K562 (cell line): ENCODE results near the gene MIER2. TPM values are rescaled to one million over a fixed set of nuclear protein-coding genes. Genes with fewer than 3 reads are reported as not detected.

Experiments used
- ATAC-seq: fragments of 200-7000 bp; cut with Tn5 transposase; 3 replicates; pipeline ENCODE4 v1.9.1; 2020; ENCODE audit warnings: moderate library complexity
- BruUV-seq: library from RNA; stranded (reverse); fragments of 400-500 nt; replicated peaks from 2 replicates; lab custom pipeline; 2021; lab: Mats Ljungman, UMichigan
- CTCF ChIA-PET: fragments of 300-600 bp; formaldehyde crosslinking; extraction: SDS; loops from one replicate; lab custom pipeline; 2021; ENCODE audit warnings: low intra/inter-chr PET ratio; lab: Yijun Ruan, JAX
- POLR2A ChIA-PET: fragments of 300-600, 350-650 bp; sonication (Branson Sonifier 250); formaldehyde crosslinking; extraction: SDS; loops from one replicate; lab custom pipeline; 2021; ENCODE audit warnings: antibody characterized with exemption, inconsistent platforms; lab: Yijun Ruan, JAX
- DNase-seq, 4 experiments: peaks; one replicate each; pipeline versions ENCODE4 v3.0.0 to v3.0.0-alpha.2; 2011 to 2018; ENCODE audit warnings: low spot score in 3 of 4, mixed read lengths in 3 of 4; ENCODE audit errors: extremely low read depth in 1 of 4
- FAIRE-seq: peaks from 2 replicates; lab custom pipeline; 2011; peaks lifted over from hg19 to GRCh38; lab: Jason Lieb, UNC
- H2AFZ ChIP-seq: 2 replicates; pipeline ENCODE4 v1.6.0; 2011; ENCODE audit warnings: low read depth, low read length, control low read depth, inconsistent platforms
- H3K27ac ChIP-seq: fragments of 200-600 bp; 3 replicates; pipeline ENCODE4 v1.8.0; 2011; ENCODE audit warnings: low read depth, mild to moderate bottlenecking, control low read depth, inconsistent platforms, low read length, moderate library complexity, mixed read lengths; ENCODE audit errors: extremely low read depth
- H3K27me3 ChIP-seq, 2 experiments: fragments of 300-600 bp in 1 of 2; 2 replicates in 1 of 2; 3 replicates in 1 of 2; pipeline versions ENCODE4 v1.6.0 to v1.8.0; 2011; ENCODE audit warnings: inconsistent platforms in 2 of 2, low read length in 2 of 2, mild to moderate bottlenecking in 1 of 2, mixed read lengths in 1 of 2, moderate library complexity in 1 of 2; ENCODE audit not compliant: control insufficient read depth in 2 of 2, insufficient read depth in 2 of 2
- H3K36me3 ChIP-seq: fragments of 300-600 bp; 3 replicates; pipeline ENCODE4 v1.8.0; 2011; ENCODE audit warnings: mild to moderate bottlenecking, low read length, inconsistent platforms; ENCODE audit not compliant: control insufficient read depth, insufficient read depth
- H3K4me1 ChIP-seq, 2 experiments: fragments of 200-600 bp in 1 of 2; replicated peaks in 1 of 2; 2 replicates in 1 of 2; 3 replicates in 1 of 2; pipeline versions ENCODE4 v1.5.1 to v1.8.0; 2011; ENCODE audit warnings: inconsistent platforms in 2 of 2, low read length in 2 of 2, mild to moderate bottlenecking in 1 of 2, mixed read lengths in 1 of 2, moderate library complexity in 1 of 2; ENCODE audit not compliant: control insufficient read depth in 2 of 2, insufficient read depth in 2 of 2
- H3K4me2 ChIP-seq: 2 replicates; pipeline ENCODE4 v1.6.1; 2011; ENCODE audit warnings: low read length, control low read depth, inconsistent platforms, mixed read lengths; ENCODE audit not compliant: insufficient read depth
- H3K4me3 ChIP-seq: fragments of 200-600 bp; sonication (generic), shearing (Covaris generic); 2 replicates; pipeline ENCODE4 v1.5.1; 2016; ENCODE audit warnings: control low read depth, inconsistent platforms
- H3K79me2 ChIP-seq: fragments of 200-600 bp; 3 replicates; pipeline ENCODE4 v1.8.0; 2011; ENCODE audit warnings: low read length, inconsistent platforms; ENCODE audit not compliant: control insufficient read depth, insufficient read depth
- H3K9ac ChIP-seq, 2 experiments: 2 replicates each; pipeline versions ENCODE4 v1.6.0 to v1.6.1; 2011; ENCODE audit warnings: low read depth in 2 of 2, low read length in 2 of 2, control low read depth in 1 of 2, inconsistent platforms in 1 of 2, mild to moderate bottlenecking in 1 of 2, mixed read lengths in 1 of 2; ENCODE audit not compliant: insufficient read depth in 1 of 2
- H3K9me1 ChIP-seq: one replicate; pipeline ENCODE4 v1.6.0; 2011; ENCODE audit warnings: inconsistent platforms, mild to moderate bottlenecking, low read length, moderate library complexity; ENCODE audit not compliant: control insufficient read depth, insufficient read depth
- H3K9me3 ChIP-seq: replicated peaks from 2 replicates; pipeline ENCODE4 v1.5.1; 2011; ENCODE audit warnings: low read depth, low read length, inconsistent platforms; ENCODE audit not compliant: control insufficient read depth, insufficient read depth
- H4K20me1 ChIP-seq: replicated peaks from 2 replicates; pipeline ENCODE4 v1.6.1; 2011; ENCODE audit warnings: low read length, inconsistent platforms, mixed read lengths; ENCODE audit not compliant: control insufficient read depth, insufficient read depth
- CBX3 ChIP-seq, 2 experiments: IDR thresholded peaks; 1 replicate in 1 of 2; 2 replicates in 1 of 2; pipeline ENCODE4 v1.6.1; 2012; ENCODE audit warnings: inconsistent platforms in 2 of 2, low read length in 2 of 2, borderline replicate concordance in 1 of 2, control low read depth in 1 of 2
- CBX5 ChIP-seq: IDR thresholded peaks from 2 replicates; pipeline ENCODE4 v1.6.1; 2014; ENCODE audit warnings: low read depth, borderline replicate concordance
- EHMT2 ChIP-seq: fragments of 450-650 bp; IDR thresholded peaks from 2 replicates; pipeline ENCODE4 v1.6.1; 2018; ENCODE audit warnings: antibody characterized with exemption
- MBD2 ChIP-seq: sonication (generic); IDR thresholded peaks from 2 replicates; pipeline ENCODE4 v1.6.1; 2016; ENCODE audit warnings: low read depth, borderline replicate concordance
- TRIM28 ChIP-seq: fragments of 450-650 bp; IDR thresholded peaks from 2 replicates; pipeline ENCODE4 v1.6.1; 2017
- WGBS: fragments of 100-300 bp; shearing (Covaris generic); methylation state at CpG from one replicate; pipeline ENCODE4 v1.1.6; 2016; ENCODE audit warnings: low coverage, mixed read lengths; ENCODE audit not compliant: insufficient coverage; ENCODE audit errors: missing lambda C conversion rate; 5-methylcytosine and 5-hydroxymethylcytosine counted together
- in situ Hi-C: fragments of 300-500 bp; cut with MboI; formaldehyde crosslinking; loops from 4 replicates; pipeline ENCODE4 v1.15.0; 2018; ENCODE audit warnings: inconsistent platforms, mixed read lengths
- intact Hi-C: fragments of 100-400 bp; cut with micrococcal nuclease; formaldehyde crosslinking; loops from 2 replicates; pipeline ENCODE4 v1.14.2; 2022
- polyA plus RNA-seq, 8 experiments: library from polyadenylated mRNA; depleted of rRNA in 4 of 8; stranded (reverse) in 5 of 8; unstranded in 3 of 8; fragments of >200 nt; fragmentation: Nextera tagmentation in 2 of 8; fragmentation: Illumina TruSeq in 1 of 8; extraction: Ambion mirVana in 2 of 8; extraction: Trizol in 1 of 8; gene quantifications; 2 replicates each; pipeline versions ENCODE4 v1.2.1 to v1.2.3, GENCODE V29; 2011 to 2014; ENCODE audit warnings: inconsistent platforms in 1 of 8, missing spikeins in 1 of 8
- total RNA-seq, 7 experiments: library from RNA; depleted of rRNA in 6 of 7; stranded (reverse); fragments of >200 nt in 6 of 7; fragmentation: Illumina TruSeq in 2 of 7; extraction: Trizol in 2 of 7; gene quantifications; 2 replicates each; pipeline versions ENCODE4 v1.2.1 to v1.2.3, GENCODE V29; 2011 to 2021; ENCODE audit warnings: low replicate concordance in 1 of 7
- TF ChIP-seq, protein P1 (sequence below): fragments of 450-650 bp; IDR thresholded peaks from 2 replicates; pipeline ENCODE4 v1.6.1; 2018; ENCODE audit warnings: mild to moderate bottlenecking, low read depth; ENCODE audit not compliant: partially characterized antibody

MIER2 gene
- total and polyA plus RNA-seq, 9 of the 15 experiments (the other 6 are each of a cell fraction or from before 2014, with no cell fraction given), result 0.46 to 34.7 (median 15.6) TPM

DNA sequence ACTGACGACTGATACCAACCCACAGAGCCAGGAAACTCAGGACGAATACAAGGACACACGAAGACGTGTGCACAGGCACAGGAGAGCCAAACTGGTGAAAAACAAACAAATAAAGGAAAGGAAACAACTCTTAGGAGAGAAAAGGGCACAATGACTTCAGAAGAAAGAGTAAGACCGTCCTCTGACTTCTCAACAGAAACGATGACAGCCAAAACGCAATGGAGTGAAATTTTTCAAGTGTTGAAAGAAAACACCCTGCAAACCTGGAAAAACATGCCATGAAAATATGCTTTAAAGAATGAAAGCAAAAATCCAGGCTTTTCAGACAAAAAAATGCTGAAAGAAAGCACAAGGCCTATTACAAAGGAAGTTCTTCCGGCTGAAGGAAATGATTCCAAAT, 28.8 kb downstream of the MIER2 start:
- Histone ChIP-seq H4K20me1 (no peaks in the 10 kb centered on the region), H2AFZ (no peak overlapping the region), H3K9me3 (peaks cover 9% of the 10 kb centered on the region), H3K4me2 (no peak overlapping the region), H3K9me1 (peaks cover 1% of the 10 kb centered on the region)
- POLR2A ChIA-PET, result no interaction called here
- no peak for FAIRE-seq
- TF ChIP-seq CBX3 (IDR thresholded peaks at IDR 0.05; ENCODE audit: borderline replicate concordance in 1 of 2, low read length in 2 of 2) (peak in 1 of 2 experiments; percentile 55; a peak in 1 of 3 replicates), MBD2 (no peak), EHMT2 (0 out of 2 replicates have a peak, but pooled peaks have one; percentile 15), TRIM28 (peak; percentile 78), CBX5 (0 out of 2 replicates have a peak, but pooled peaks have one; percentile 42)
- TF ChIP-seq, protein P1, sequence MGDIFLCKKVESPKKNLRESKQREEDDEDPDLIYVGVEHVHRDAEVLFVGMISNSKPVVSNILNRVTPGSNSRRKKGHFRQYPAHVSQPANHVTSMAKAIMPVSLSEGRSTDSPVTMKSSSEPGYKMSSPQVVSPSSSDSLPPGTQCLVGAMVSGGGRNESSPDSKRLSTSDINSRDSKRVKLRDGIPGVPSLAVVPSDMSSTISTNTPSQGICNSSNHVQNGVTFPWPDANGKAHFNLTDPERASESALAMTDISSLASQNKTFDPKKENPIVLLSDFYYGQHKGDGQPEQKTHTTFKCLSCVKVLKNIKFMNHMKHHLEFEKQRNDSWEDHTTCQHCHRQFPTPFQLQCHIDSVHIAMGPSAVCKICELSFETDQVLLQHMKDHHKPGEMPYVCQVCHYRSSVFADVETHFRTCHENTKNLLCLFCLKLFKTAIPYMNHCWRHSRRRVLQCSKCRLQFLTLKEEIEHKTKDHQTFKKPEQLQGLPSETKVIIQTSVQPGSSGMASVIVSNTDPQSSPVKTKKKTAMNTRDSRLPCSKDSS, result peak; percentile 34
- TF ChIP-seq, all 486 proteins: peak for 5
- 85% methylated on average over 8 of the region's 8 CpGs for WGBS
- Histone ChIP-seq H3K4me1 (peaks cover 0 to 6% of the 10 kb centered on the region in 2 experiments; a peak in 2 of 5 replicates), H3K27ac (no peak overlapping the region), H3K9ac (no peak overlapping the region), H3K36me3 (peaks cover 65% of the 10 kb centered on the region), H3K27me3 (no peaks in the 10 kb centered on the region), H3K4me3 (no peak overlapping the region), H3K79me2 (peaks cover 25% of the 10 kb centered on the region; the same call in 2 of the 3 replicates)
- ATAC-seq (no peak), DNase-seq (no peak)
- CTCF ChIA-PET, result no interaction called here
- intact Hi-C loops, result no loop called here
- in situ Hi-C loops, result no loop called here
- no TSS peak for BruUV-seq
